Activated naive CD4-positive, alpha-beta T cell treated with anti-CD3 and anti-CD28 coated beads, Interleukin-2, amount 10 ng/mL, durations not matched to agents 7 days and 5 days (primary cell): ENCODE measurements around the gene RPS6KA5.

Experiments
- CTCF ChIA-PET: fragments of 350-600 bp; sonication (Branson Sonifier 250); formaldehyde crosslinking; loops from one replicate; lab custom pipeline; 2021; ENCODE audit warnings: antibody characterized with exemption; lab: Charles Lee
- DNase-seq: peaks from one replicate; pipeline ENCODE4 v3.0.0-alpha.2; 2020
- H3K27ac Mint-ChIP-seq: one replicate; pipeline ENCODE4 v1.8.0; 2021; ENCODE audit warnings: mild to moderate bottlenecking, moderate library complexity, mixed read lengths
- H3K27me3 Mint-ChIP-seq: one replicate; pipeline ENCODE4 v1.8.0; 2021; ENCODE audit warnings: mild to moderate bottlenecking, mixed read lengths
- H3K36me3 Mint-ChIP-seq: one replicate; pipeline ENCODE4 v1.8.0; 2021; ENCODE audit warnings: mixed read lengths
- H3K4me1 Mint-ChIP-seq: one replicate; pipeline ENCODE4 v1.8.0; 2021; ENCODE audit warnings: mixed read lengths
- H3K4me3 Mint-ChIP-seq: one replicate; pipeline ENCODE4 v1.8.0; 2021; ENCODE audit warnings: mild to moderate bottlenecking, moderate library complexity, mixed read lengths
- H3K9me3 Mint-ChIP-seq: one replicate; pipeline ENCODE4 v1.8.0; 2021; ENCODE audit warnings: mixed read lengths

RPS6KA5 gene

DNA sequence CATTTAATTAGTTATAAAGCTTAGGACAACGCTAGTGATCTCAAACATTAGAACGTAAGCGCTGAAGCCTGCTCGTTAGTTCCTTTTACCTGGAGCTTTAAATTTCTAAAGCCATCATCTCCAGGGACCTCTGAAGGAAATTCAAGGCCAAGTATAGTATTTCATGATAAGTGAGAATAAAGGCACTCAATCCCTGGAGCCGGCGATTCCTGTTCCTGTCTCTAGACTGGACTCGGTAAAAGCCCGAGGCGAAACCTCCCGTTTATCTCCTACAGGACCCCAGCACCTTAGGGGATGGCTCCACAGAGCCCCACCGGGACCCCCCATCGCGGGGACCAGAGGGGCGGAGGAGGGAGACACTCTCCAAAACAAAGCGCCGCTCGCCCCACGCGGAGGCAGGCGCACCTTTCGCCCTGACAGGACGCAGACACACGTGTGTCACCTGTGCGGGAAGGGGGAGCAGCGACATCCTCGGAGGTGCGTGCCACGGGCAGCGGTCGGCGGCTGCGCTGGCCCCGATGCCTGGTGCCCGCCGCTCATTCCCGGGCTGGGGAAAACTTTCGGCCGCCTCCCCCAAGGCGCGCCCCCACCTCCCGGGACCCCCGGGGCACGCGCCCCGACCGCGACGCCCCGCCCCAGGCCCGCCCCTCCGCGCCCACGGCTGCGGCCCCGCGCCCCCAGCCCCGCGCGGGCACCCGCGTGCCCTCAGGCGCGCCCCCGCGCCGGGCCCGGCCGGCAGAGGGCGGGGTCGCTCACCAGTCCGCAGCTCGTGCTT, 678 bp downstream of the RPS6KA5 start:
- no peaks in the 10 kb centered on the region for H3K27me3 Mint-ChIP-seq

GRCh38 chr14:91058042-91058581, 2.3 kb downstream of the RPS6KA5 start:
- CTCF ChIA-PET = interaction anchor here (1.0 to 4.5 kb wide), 7 partner anchors 9 to 156 kb away, joined by 3 to 32 read pairs (median 5); partner anchors contain the start of gene DGLUCY
- no peak for DNase-seq
- H3K4me3 Mint-ChIP-seq = peak overlapping the region; percentile 85
- peaks cover 44% of the 10 kb centered on the region for H3K36me3 Mint-ChIP-seq
- no peaks in the 10 kb centered on the region for H3K9me3 Mint-ChIP-seq
- no peaks in the 10 kb centered on the region for H3K27me3 Mint-ChIP-seq
- H3K27ac Mint-ChIP-seq = no peak overlapping the region
- H3K4me1 Mint-ChIP-seq = peaks cover 56% of the 10 kb centered on the region

More for the DNA sequence above, 678 bp downstream of the RPS6KA5 start:
- H3K36me3 Mint-ChIP-seq = peaks cover 52% of the 10 kb centered on the region
- H3K27ac Mint-ChIP-seq = peak overlapping the region; percentile 81
- peaks cover 4% of the 10 kb centered on the region for H3K9me3 Mint-ChIP-seq
- peaks cover 61% of the 10 kb centered on the region for H3K4me1 Mint-ChIP-seq
- peak; percentile 79 for DNase-seq
- peak overlapping the region; percentile 85 for H3K4me3 Mint-ChIP-seq
- CTCF ChIA-PET = interaction anchor here (0.7 to 4.5 kb wide), 14 partner anchors 19 to 157 kb away, joined by 3 to 32 read pairs (median 3); partner anchors contain the start of gene DGLUCY

- Mint-ChIP-seq H3K36me3 (peaks cover 46% of the 10 kb centered on the region), H3K27ac (no peak overlapping the region), H3K4me3 (no peak overlapping the region), H3K9me3 (no peaks in the 10 kb centered on the region), H3K27me3 (no peaks in the 10 kb centered on the region), H3K4me1 (peaks cover 53% of the 10 kb centered on the region)
- CTCF ChIA-PET = interaction anchor here (0.6 to 1.2 kb wide), 4 partner anchors 28 to 154 kb away, joined by 3 read pairs; no protein-coding TSS in a partner anchor
- DNase-seq = no peak
Measured at GRCh38 chr14:91056361-91056760, 4.1 kb downstream of the RPS6KA5 start.

- H3K9me3 Mint-ChIP-seq = no peaks in the 10 kb centered on the region
- no peak overlapping the region for H3K27ac Mint-ChIP-seq
- peaks cover 53% of the 10 kb centered on the region for H3K4me1 Mint-ChIP-seq
- CTCF ChIA-PET = interaction anchor here (1.0 kb wide), 1 partner anchor 14 kb away, joined by 5 read pairs; no protein-coding TSS in a partner anchor
- H3K27me3 Mint-ChIP-seq = no peaks in the 10 kb centered on the region
- DNase-seq = no peak
- H3K36me3 Mint-ChIP-seq = peaks cover 49% of the 10 kb centered on the region
- no peak overlapping the region for H3K4me3 Mint-ChIP-seq
Measured at GRCh38 chr14:91055016-91055415, 5.4 kb downstream of the RPS6KA5 start.

DNA sequence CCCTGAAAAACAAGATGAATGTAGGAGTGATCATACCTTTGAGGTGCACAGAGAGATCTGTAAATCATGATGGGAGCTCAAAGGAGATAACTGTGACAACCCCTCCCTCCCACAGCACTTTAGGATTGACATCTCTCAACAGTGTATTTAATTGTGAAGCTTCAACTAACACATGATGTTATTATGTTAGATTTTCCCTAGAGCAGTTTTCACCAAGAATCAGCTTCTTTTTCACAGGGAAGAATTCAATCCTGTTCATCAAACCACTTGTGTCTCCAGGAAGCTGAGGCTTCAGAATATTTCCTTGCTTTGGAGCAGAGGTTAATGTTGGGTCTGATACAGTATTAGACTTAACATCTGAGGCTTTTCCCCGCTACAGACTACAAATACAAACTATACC, 11.8 kb downstream of the RPS6KA5 start:
- H3K27ac Mint-ChIP-seq = no peak overlapping the region
- H3K36me3 Mint-ChIP-seq = peaks cover 26% of the 10 kb centered on the region
- H3K4me1 Mint-ChIP-seq = peaks cover 38% of the 10 kb centered on the region
- no peaks in the 10 kb centered on the region for H3K9me3 Mint-ChIP-seq
- no peak overlapping the region for H3K4me3 Mint-ChIP-seq
- no peak for DNase-seq
- H3K27me3 Mint-ChIP-seq = no peaks in the 10 kb centered on the region
- CTCF ChIA-PET = interaction anchor here (0.7 to 1.9 kb wide), 3 partner anchors 10 to 12 kb away, joined by 3 to 7 read pairs (median 4); partner anchors contain the start of gene RPS6KA5

- no peaks in the 10 kb centered on the region for H3K27me3 Mint-ChIP-seq
- no peak overlapping the region for H3K27ac Mint-ChIP-seq
- CTCF ChIA-PET = interaction anchor here (1.0 to 1.9 kb wide), 2 partner anchors 9 to 12 kb away, joined by 4 to 7 read pairs; partner anchors contain the start of gene RPS6KA5
- no peak for DNase-seq
- H3K4me1 Mint-ChIP-seq = peaks cover 39% of the 10 kb centered on the region
- no peaks in the 10 kb centered on the region for H3K9me3 Mint-ChIP-seq
- H3K36me3 Mint-ChIP-seq = peaks cover 29% of the 10 kb centered on the region
- H3K4me3 Mint-ChIP-seq = no peak overlapping the region
Measured at GRCh38 chr14:91048265-91048664, 12.2 kb downstream of the RPS6KA5 start.

- H3K4me3 Mint-ChIP-seq = no peak overlapping the region
- H3K36me3 Mint-ChIP-seq = peaks cover 37% of the 10 kb centered on the region
- H3K4me1 Mint-ChIP-seq = peaks cover 42% of the 10 kb centered on the region
- H3K27ac Mint-ChIP-seq = no peak overlapping the region
- no peaks in the 10 kb centered on the region for H3K9me3 Mint-ChIP-seq
- no peaks in the 10 kb centered on the region for H3K27me3 Mint-ChIP-seq
- DNase-seq = no peak
- CTCF ChIA-PET = interaction anchor here (1.9 kb wide), 1 partner anchor 8 kb away, joined by 7 read pairs; no protein-coding TSS in a partner anchor
Measured at GRCh38 chr14:91047174-91047753, 13.2 kb downstream of the RPS6KA5 start.

DNA sequence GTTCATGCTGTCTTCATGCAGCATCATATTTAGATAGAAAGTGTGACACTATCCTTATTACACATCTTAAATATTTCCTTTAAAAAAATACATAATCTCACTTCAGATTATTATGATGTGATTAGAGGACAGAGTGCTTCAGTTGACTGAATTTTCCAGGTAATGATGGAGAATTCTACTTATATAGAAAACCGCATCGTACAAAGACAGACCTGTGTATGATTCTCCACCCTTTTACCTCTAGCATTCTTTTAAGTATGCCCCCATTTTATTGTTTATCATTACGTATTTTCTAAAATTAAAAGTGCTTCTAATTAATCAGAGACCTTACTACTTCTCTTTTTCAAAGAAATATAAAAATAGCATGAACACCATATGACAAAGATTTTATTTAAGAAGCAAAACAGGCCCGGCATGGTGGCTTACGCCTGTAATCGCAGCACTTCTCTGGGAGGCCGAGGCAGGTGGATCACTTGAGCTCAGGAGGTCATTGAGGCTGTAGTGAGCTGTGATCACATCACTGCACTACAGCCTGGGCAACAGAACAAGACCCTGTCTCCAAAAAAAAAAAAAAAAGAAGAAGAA, 13.9 kb downstream of the RPS6KA5 start:
- no peak overlapping the region for H3K27ac Mint-ChIP-seq
- CTCF ChIA-PET = no interaction called here
- peaks cover 35% of the 10 kb centered on the region for H3K36me3 Mint-ChIP-seq
- H3K27me3 Mint-ChIP-seq = no peaks in the 10 kb centered on the region
- no peaks in the 10 kb centered on the region for H3K9me3 Mint-ChIP-seq
- H3K4me3 Mint-ChIP-seq = no peak overlapping the region
- peaks cover 44% of the 10 kb centered on the region for H3K4me1 Mint-ChIP-seq
- DNase-seq = no peak

DNA sequence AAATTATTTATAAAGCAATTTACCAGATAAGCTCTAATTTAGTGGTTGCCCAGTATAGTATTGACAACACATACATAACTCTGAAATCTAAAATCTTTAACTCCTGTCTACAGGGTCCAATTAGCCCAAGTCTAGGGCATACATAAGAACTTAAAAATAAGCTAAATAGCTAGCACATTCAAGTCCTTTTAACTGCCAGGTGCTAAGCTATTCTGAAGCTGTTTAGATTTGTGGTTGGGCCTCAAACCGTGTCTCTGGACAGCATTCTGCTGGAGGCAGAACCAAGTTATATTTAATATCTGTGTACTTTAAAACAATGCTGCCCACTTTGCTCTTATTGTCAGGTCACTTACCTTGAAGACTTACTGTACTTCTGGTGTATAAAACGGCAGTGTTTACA, 19.0 kb downstream of the RPS6KA5 start:
- Mint-ChIP-seq H3K4me1 (peaks cover 52% of the 10 kb centered on the region), H3K4me3 (no peak overlapping the region), H3K27me3 (no peaks in the 10 kb centered on the region), H3K9me3 (no peaks in the 10 kb centered on the region), H3K36me3 (peaks cover 49% of the 10 kb centered on the region), H3K27ac (no peak overlapping the region)
- no peak for DNase-seq
- CTCF ChIA-PET = interaction anchor here (0.9 to 1.6 kb wide), 5 partner anchors 10 to 98 kb away, joined by 3 to 5 read pairs (median 3); no protein-coding TSS in a partner anchor

- no peaks in the 10 kb centered on the region for H3K9me3 Mint-ChIP-seq
- DNase-seq = no peak
- H3K27ac Mint-ChIP-seq = no peak overlapping the region
- peaks cover 51% of the 10 kb centered on the region for H3K36me3 Mint-ChIP-seq
- CTCF ChIA-PET = interaction anchor here (0.9 to 1.6 kb wide), 5 partner anchors 11 to 99 kb away, joined by 3 to 5 read pairs (median 3); partner anchors contain the start of gene RPS6KA5
- H3K4me3 Mint-ChIP-seq = no peak overlapping the region
- no peaks in the 10 kb centered on the region for H3K27me3 Mint-ChIP-seq
- H3K4me1 Mint-ChIP-seq = peaks cover 53% of the 10 kb centered on the region
Measured at GRCh38 chr14:91040545-91040944, 19.9 kb downstream of the RPS6KA5 start.

DNA sequence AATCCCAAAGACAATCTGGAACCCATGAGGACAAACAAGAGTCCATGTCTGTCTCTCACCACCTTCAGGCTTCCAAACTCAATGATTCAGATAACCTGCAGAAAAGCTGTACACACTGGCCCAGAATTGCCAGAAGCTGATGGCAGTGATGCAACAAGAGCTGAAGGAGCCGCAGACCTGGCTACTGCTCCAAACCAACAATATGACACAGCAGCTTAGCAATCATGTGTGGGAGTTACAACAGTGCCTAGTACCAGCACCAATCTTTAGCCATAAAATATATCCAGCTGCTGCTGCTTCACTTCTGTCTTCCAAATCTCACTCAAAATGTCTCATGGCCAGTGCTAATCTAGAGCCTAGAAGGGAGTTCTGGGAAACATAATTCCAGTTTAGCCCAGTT, 22.0 kb downstream of the RPS6KA5 start:
- no peak for DNase-seq
- CTCF ChIA-PET = interaction anchor here (1.1 to 2.5 kb wide), 5 partner anchors 9 to 136 kb away, joined by 3 to 17 read pairs (median 6); no protein-coding TSS in a partner anchor
- Mint-ChIP-seq H3K9me3 (no peaks in the 10 kb centered on the region), H3K27ac (no peak overlapping the region), H3K36me3 (peaks cover 48% of the 10 kb centered on the region), H3K4me1 (peaks cover 61% of the 10 kb centered on the region), H3K4me3 (no peak overlapping the region), H3K27me3 (no peaks in the 10 kb centered on the region)

DNA sequence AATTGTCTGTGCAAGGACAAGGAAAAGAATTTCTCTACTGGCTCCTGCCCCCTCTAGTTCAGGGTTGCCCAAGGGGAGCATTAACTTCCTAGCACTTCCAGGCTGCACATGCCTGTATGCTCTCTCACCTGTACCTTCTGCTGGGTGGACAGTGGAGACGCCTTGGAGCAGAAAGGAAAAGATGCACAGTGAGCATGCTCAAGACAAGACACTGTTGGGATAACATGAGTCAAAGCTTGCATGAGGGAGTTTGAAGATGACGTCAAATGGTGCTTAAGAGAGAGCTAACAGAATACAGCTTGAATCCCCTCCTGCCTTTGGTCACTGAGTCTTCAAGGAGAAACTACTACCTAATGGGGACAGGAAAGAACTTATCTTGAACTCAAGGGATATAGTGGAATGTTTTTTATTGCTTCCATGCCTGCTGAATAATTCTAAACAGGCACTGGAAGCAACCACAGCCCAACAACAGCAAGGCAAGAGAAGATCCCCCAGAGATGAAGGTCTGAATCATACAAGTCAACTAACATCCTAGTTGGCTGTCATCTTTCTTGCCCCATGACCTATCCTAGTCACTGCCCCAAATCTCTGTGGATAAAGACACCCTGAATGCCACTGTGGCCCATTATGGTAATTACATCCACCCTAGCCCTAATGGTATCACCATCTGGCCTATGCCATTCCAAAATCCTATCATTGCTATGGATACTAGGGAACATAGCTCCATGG, 23.5 kb downstream of the RPS6KA5 start:
- no peaks in the 10 kb centered on the region for H3K9me3 Mint-ChIP-seq
- CTCF ChIA-PET = interaction anchor here (0.7 to 2.9 kb wide), 7 partner anchors 23 to 136 kb away, joined by 3 to 13 read pairs (median 3); no protein-coding TSS in a partner anchor
- DNase-seq = no peak
- no peaks in the 10 kb centered on the region for H3K27me3 Mint-ChIP-seq
- H3K27ac Mint-ChIP-seq = no peak overlapping the region
- peaks cover 49% of the 10 kb centered on the region for H3K36me3 Mint-ChIP-seq
- H3K4me1 Mint-ChIP-seq = peaks cover 60% of the 10 kb centered on the region
- no peak overlapping the region for H3K4me3 Mint-ChIP-seq

GRCh38 chr14:91035855-91036254, 24.6 kb downstream of the RPS6KA5 start:
- DNase-seq = no peak
- Mint-ChIP-seq H3K36me3 (peaks cover 51% of the 10 kb centered on the region), H3K27me3 (no peaks in the 10 kb centered on the region), H3K4me3 (no peak overlapping the region), H3K27ac (peak overlapping the region; percentile 16), H3K9me3 (no peaks in the 10 kb centered on the region), H3K4me1 (peaks cover 62% of the 10 kb centered on the region)
- CTCF ChIA-PET = interaction anchor here (0.7 to 2.9 kb wide), 9 partner anchors 17 to 137 kb away, joined by 3 to 13 read pairs (median 3); no protein-coding TSS in a partner anchor
